Measurements from ENCODE around the gene PRLR. TPM values are rescaled to one million over a fixed set of nuclear protein-coding genes. Genes with fewer than 3 reads are reported as not detected.

Gene PRLR
- total RNA-seq, 1 experiment from 2014 or later: 2.5 TPM

DNA sequence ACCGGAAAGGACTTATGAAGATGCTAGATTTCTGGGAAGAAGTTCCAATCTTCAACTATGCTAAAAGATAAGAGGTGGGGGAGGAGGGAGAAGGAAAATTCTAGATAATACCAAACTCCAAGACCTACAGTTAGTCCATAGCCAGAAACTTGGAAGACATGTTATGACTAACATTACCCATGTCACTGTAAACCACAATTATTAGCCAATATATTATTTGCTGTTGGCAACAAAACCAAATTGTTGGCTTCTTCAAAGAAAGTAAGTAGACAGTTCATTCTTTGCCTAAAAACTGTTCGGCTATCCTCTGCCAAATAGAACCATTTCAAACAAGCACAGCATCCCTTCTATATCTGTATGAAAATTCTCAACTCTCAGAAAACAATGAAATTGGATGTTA is 25.1 kb downstream of the PRLR start:
- Histone ChIP-seq H3K23ac (ENCODE audit: insufficient read length, low read depth, low read length) (no peak overlapping the region), H4K8ac (replicated peaks; ENCODE audit: insufficient read length, low read depth, low read length) (no peak overlapping the region), H3K56ac (ENCODE audit: insufficient read length, low read depth, low read length) (no peak overlapping the region), H4K91ac (ENCODE audit: insufficient read length, low read depth, low read length) (no peak overlapping the region), H4K5ac (ENCODE audit: insufficient read length, low read depth, low read length) (no peak overlapping the region), H2AK5ac (ENCODE audit: insufficient read length, low read length) (no peak overlapping the region), H2BK5ac (ENCODE audit: insufficient read length, low read length) (no peak overlapping the region), H3K23me2 (ENCODE audit: insufficient read length, low read depth, low read length, poor library complexity, severe bottlenecking) (no peaks in the 10 kb centered on the region), H3K14ac (ENCODE audit: insufficient read depth, low read length) (no peak overlapping the region), H3K18ac (ENCODE audit: insufficient read length, low read depth, low read length) (no peak overlapping the region), H2BK120ac (ENCODE audit: low read depth, low read length, poor library complexity, severe bottlenecking) (no peak overlapping the region), H3K4me1 (ENCODE audit: insufficient read depth, low read length) (no peaks in the 10 kb centered on the region), H2BK15ac (ENCODE audit: low read depth, low read length) (no peak overlapping the region), H3K4me2 (ENCODE audit: insufficient read depth, insufficient read length, low read length) (no peak overlapping the region), H3K27me3 (ENCODE audit: insufficient read depth, low read length) (no peaks in the 10 kb centered on the region), H3K9ac (ENCODE audit: extremely low read depth, insufficient read length, low read length) (no peak overlapping the region), H2BK20ac (ENCODE audit: low read depth, low read length, poor library complexity, severe bottlenecking) (no peak overlapping the region), H3K27ac (ENCODE audit: insufficient read length, low read depth, low read length) (no peak overlapping the region), H2AFZ (ENCODE audit: low read length) (no peak overlapping the region), H3K79me1 (ENCODE audit: insufficient read depth, low read depth, low read length, poor library complexity, severe bottlenecking) (no peaks in the 10 kb centered on the region), H3K79me2 (ENCODE audit: insufficient read depth, low read length) (no peaks in the 10 kb centered on the region), H2BK12ac (ENCODE audit: insufficient read length, low read depth, low read length) (no peak overlapping the region), H3K9me3 (ENCODE audit: control insufficient read depth, low read depth, low read length) (no peaks in the 10 kb centered on the region), H3T11ph (ENCODE audit: low read length) (no peak overlapping the region), H3K4ac (ENCODE audit: low read depth, low read length) (no peak overlapping the region), H4K20me1 (ENCODE audit: control insufficient read depth, insufficient read depth, insufficient read length) (no peaks in the 10 kb centered on the region)
- no peak overlapping the region for H3K27ac Mint-ChIP-seq
- H3K4me1 Mint-ChIP-seq: no peaks in the 10 kb centered on the region; a peak in 1 of 4 replicates
- DNase-seq: no peak
- no CpG with 5 or more reads among the region's 2 CpGs for WGBS (ENCODE audit: extremely low coverage, insufficient read length, low lambda C conversion rate)
- TF ChIP-seq, protein P1, sequence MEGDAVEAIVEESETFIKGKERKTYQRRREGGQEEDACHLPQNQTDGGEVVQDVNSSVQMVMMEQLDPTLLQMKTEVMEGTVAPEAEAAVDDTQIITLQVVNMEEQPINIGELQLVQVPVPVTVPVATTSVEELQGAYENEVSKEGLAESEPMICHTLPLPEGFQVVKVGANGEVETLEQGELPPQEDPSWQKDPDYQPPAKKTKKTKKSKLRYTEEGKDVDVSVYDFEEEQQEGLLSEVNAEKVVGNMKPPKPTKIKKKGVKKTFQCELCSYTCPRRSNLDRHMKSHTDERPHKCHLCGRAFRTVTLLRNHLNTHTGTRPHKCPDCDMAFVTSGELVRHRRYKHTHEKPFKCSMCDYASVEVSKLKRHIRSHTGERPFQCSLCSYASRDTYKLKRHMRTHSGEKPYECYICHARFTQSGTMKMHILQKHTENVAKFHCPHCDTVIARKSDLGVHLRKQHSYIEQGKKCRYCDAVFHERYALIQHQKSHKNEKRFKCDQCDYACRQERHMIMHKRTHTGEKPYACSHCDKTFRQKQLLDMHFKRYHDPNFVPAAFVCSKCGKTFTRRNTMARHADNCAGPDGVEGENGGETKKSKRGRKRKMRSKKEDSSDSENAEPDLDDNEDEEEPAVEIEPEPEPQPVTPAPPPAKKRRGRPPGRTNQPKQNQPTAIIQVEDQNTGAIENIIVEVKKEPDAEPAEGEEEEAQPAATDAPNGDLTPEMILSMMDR (conservative IDR thresholded peaks at IDR 0.05): no peak
- H3K27me3 Mint-ChIP-seq (ENCODE audit: low read depth): peaks cover 2% of the 10 kb centered on the region; the same call in 1 of the 2 replicates
- no peaks in the 10 kb centered on the region for H3K36me3 Mint-ChIP-seq (ENCODE audit: insufficient read depth in 1 of 3, low read depth in 3 of 3)
- no peak overlapping the region for H3K4me3 Mint-ChIP-seq
- H3K9me3 Mint-ChIP-seq: no peaks in the 10 kb centered on the region
